ENCODE measurements around the gene CAMK2B.

CAMK2B gene

DNA sequence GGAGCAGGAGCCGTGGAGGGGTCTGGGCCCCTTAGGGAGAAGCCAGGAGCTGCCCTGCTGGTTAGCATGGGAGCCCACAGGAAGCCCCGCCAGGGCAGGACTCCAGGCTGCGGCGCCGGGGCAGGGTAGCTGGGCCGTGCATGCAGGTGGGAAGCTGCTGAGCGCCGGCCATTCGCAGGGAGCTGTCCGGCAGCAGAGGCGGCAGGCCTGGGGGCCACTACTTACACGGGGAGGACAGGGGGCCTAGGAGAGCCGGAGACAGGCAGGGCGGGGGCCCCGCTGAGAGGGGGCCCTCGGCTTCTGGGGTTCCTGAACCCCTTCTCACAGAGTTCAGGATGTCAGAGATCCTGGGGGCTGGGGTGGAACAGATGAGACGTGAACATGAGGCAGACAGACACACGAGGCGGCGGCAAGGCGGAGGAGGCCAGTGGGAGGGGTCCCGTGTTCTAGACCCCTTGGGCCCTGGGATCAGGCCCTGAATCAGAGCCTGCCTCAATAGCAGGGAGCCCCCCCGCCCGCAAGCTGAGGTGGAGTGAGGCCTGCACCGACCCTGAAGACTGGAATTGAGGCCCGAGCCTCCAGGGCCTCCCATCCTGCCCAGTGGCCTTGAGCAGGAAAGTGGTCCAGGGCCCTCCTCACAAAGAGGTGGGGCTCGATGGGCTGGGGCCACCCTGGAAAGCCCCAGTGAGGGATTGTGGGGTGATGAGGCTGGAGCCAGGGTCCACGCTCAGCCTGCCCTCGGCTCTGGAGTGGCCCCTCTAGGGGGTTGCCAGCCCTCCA, 96.6 kb downstream of the CAMK2B start:
- DNase-seq, result no peak

DNA sequence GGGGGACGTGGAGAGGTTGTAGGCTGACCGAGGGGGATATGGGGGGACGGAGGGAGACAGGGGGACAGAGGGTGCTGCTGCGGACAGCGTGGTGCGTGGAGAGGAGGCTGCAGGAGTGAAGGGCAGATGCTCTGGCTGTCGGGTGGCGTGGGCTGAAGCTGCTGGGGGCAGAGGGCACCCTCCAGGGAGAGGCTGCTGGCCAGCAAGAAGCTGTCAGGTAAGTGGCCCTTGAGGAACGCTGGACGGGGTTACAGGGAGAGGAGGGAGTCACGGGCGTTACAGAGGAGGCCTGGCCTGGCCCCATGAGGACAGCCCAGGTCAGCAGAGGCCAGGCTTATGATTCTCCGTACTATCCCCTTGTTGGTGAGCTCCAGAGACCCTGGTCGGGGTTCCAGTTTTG, 97.5 kb downstream of the CAMK2B start:
- no peak for DNase-seq

DNA sequence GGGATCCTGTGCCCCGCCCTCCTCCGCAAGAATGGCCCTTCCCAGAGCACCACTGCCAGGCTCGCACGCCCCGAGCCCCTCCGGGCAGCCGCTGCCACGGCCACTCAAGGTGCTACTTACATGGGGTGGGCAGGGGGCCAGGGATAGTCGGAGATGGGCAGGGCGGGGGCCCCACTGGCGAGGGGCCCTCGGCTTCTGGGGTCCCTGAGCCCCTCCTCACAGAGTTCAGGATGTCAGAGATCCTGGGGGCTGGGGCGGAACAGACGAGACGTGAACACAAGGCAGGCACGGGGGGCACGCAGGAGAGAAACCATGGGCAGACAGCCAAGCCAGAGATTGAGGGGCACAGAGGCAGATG, 99.0 kb downstream of the CAMK2B start:
- DNase-seq, result no peak

- no peak for DNase-seq
These were observed 99.6 kb downstream of the CAMK2B start for GRCh38 chr7:44225566-44226395.

DNA sequence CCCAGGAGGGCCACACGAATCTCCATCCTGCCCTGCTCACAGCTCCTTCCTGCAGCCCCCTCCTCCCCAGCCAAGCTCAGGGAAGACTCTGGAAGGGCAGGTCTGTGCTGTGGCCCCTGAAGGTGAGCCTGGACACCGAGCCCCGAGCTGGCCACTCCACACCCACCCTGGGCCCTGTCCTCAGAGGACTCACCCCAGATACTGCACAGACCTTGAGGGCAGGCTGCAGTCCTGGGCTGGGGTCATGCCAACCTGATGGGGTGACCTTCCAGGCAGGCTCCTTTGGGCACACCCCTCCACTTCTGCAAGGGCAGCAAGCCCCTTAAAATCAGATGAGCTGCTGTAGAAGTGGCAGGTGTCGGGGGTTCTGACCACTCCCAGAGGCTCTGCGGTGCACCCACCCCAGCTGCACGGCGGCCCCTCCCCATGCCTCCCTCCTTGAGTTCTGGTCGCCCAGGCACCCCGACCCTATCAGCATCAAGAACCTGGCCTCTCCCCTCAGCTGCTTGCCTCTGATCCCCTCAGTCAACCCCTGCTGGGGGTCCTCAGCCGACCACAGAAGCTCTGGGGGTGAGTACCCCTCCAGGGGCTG, 100.3 kb downstream of the CAMK2B start:
- no peak for DNase-seq

GRCh38 chr7:44224080-44224973, 101.1 kb downstream of the CAMK2B start:
- DNase-seq, result no peak

- no peak for DNase-seq
These were observed 101.9 kb downstream of the CAMK2B start for GRCh38 chr7:44223362-44224079.

DNA sequence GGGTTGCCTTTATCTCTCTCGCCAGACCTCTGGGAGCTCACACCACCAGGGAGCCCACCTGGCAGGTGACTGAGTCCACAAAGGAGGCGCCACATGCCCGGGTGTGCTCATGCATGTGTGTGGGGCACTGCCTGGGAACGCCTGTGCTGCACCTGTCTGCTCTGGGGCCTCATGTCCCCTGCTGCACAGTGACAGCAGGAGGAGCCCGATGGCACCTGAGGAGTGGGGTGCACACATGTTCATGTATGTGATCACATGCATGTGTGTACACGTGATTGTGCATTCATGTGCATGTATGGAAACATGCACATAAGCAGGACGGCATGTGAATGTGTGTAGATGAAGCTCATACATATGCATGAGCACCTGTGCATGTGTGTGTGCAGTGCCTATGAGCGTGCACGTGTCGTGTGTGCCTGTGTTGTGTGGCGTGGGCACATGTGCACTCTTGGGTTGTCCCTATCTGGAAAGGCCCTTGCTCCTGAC, 102.6 kb downstream of the CAMK2B start:
- no peak for DNase-seq

DNA sequence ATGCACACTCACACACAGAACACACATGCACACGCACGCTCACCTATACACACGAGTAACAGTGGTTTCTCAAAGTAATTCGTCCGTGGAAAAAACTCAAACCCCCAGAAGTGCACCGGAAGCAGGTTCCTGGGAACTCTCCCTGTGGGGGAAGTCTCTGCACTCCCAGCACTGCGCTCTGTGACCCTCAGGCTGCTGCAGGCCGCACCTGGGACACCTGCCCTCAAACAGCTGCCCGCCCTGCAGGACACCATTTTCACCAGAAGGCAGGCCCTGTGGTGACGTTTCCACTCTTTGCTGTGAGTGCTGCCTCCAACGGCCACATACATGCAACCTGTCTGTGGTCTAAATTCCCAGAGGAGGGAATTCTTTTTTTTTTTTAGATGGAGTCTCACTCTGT, 103.3 kb downstream of the CAMK2B start:
- no peak for DNase-seq

GRCh38 chr7:44221231-44221791, 104.1 kb downstream of the CAMK2B start:
- no peak for DNase-seq

DNA sequence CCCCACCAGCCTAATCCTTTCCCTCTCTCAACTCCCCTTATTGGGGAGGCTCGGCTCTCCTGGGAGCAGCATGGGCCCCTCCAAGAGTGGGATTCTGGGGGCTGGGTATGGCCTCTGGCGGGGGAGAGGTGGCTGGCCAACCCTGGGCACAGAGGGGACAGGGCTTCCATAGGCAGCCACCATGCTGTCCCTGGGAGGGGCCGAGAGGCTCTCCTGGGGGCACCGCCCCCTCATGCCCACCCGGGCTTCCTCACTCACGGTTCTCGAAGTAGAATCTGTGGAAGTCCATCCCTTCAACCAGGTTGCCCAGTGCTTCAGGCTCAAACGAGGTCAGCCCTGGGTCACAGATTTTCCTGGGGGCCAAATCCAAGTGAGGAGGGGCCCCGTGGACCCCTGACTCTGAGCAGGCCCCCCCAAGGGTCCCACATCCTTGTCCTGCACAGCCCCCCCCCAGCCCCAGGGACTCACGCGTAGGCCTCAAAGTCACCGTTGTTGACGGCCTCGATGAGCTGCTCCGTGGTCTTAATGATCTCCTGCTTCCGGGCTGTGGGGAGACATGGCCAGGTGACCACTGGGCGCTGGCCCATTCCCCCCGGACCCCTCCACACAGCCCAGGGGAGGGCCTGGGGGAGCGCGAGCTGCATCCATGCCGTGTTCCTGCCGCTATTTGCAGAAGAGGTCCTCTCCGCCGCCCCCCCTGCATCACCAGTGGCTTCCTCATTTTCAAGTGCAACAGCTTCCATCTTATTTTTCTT, 104.9 kb downstream of the CAMK2B start:
- no peak for DNase-seq

- no peak for DNase-seq
These were observed 105.4 kb downstream of the CAMK2B start for GRCh38 chr7:44220046-44220357.

GRCh38 chr7:44219371-44220045, 105.9 kb downstream of the CAMK2B start:
- DNase-seq, result no peak

DNA sequence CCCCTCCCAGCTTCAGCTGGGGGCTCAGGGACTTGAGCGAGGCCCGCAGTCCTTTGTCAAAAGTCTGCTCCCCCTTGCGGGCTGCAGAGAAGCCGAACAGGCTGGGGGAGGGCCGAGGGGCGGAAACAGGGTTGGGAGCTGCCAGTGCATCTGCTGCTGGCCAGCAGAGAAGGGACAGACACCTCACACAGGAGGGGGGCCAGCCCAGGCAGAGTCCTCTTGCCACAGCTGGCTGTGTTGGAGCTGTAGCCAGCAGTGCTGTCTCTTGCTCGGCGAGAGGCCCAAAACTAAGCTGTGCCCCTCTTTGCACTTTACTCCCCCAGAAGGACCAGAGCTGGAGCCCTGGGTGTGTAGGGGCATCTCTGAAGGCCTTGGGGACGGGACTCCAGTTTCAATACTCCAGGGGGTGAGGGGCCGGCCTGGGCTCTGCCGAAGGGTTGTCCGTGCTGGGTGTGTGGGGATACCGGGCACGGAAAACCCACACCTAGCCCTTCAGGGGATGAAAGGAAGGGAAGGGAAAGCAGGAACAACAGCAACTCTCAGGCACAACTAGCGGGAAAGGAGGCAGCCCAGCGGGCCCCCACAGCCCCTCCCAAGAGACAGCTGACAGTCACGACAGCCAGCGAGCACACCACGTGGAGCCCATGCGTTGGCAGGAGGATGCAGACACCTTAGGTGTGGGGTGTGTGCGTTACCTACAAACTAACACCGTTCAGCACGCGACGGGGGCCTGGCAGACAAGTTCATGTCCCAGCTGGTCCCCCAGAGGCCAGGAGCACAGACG, 106.8 kb downstream of the CAMK2B start:
- DNase-seq, result no peak

GRCh38 chr7:44217852-44218402, 107.5 kb downstream of the CAMK2B start:
- DNase-seq, result no peak

DNA sequence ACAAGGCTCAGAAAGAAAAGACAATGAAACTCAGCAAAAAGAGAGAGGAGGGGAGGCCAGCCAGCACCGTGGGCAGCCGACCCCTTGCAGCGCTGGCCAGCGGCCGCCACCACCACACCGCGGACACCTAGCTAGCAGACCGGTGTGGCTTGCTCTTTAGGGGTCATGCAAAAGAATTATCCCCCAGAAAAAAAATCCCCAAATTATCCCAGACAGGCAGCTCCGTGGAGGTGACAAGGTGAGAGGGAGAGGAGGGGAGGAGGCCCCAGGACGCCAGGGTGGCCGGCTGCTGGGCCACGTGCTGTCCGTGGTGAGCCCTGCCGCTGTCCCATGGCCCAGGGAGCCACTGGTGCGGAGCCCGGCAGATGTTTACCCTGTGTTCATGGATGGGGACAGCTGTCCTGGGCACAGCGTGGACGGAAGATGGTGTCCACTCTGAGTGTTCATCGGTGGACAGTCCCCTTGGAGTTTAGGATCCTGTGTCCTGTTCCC, 108.1 kb downstream of the CAMK2B start:
- no peak for DNase-seq

DNA sequence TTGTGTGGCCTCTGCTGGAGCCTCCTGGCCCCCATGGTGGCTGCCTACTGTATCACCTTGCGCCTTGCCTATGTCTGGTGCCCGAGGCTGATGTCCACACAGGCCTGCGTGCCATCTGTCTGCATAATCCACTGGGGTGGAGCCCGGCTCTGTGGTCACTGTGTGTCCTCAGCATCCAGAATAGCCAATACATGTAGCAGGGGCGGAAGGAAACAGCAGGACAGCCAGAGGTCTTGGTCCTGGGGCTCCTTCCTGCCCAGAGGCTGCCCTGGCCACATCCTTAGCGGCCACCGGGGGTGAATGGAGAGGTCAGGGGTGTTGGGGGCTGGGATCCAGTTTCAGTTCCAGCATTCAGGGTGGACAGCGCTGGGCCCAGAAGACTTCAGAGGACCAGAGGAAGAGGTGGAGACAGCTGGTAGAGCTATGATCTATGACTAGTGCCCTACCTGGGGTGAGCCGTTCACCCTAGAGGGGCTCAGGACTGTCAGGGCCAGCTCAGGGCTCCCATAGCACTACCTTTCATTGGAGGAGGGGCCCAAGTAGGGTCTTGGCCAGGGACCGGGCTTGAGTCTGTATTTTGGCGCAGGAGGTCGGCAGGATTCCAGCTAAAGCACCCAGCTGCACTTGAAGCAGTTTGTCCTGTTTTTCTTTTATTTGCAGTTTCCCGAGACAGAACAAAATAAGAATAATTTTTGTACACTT, 108.7 kb downstream of the CAMK2B start:
- no peak for DNase-seq

GRCh38 chr7:44216019-44216418, 109.4 kb downstream of the CAMK2B start:
- no peak for DNase-seq
